NCI-H146 treated with DMSO at 0.1 percent for 48 hours (cell line): ENCODE measurements around the gene C6orf52.
"Not testable (repeated sequence)": the region's sequence is repeated elsewhere in the genome, so short reads cannot be mapped to it uniquely, and the experiment has no call there.

Experiments
- DNase-seq: peaks from one replicate; lab custom pipeline; 2025; ENCODE audit not compliant: unreplicated experiment; lab: John Stamatoyannopoulos, UW

The C6orf52 gene

GRCh38 chr6:10696655-10697054, 2.2 kb upstream of the C6orf52 start:
- no peak for DNase-seq

GRCh38 chr6:10695086-10695657, 756 bp upstream of the C6orf52 start:
- DNase-seq: no peak

GRCh38 chr6:10692965-10693538, 1.4 kb downstream of the C6orf52 start:
- DNase-seq: no peak

GRCh38 chr6:10690651-10691445, 3.6 kb downstream of the C6orf52 start:
- DNase-seq: no peak

GRCh38 chr6:10687582-10687981, 6.8 kb downstream of the C6orf52 start:
- peak; percentile 40 for DNase-seq

GRCh38 chr6:10686901-10687300, 7.5 kb downstream of the C6orf52 start:
- DNase-seq: no peak

GRCh38 chr6:10685092-10685915, 9.1 kb downstream of the C6orf52 start:
- DNase-seq: no peak

- no peak for DNase-seq
These were observed 9.8 kb downstream of the C6orf52 start for GRCh38 chr6:10684618-10685017.

GRCh38 chr6:10682355-10682988, 11.9 kb downstream of the C6orf52 start:
- no peak for DNase-seq

- no peak for DNase-seq
These were observed 12.6 kb downstream of the C6orf52 start for GRCh38 chr6:10681795-10682194.

GRCh38 chr6:10678456-10678855, 16.0 kb downstream of the C6orf52 start:
- no peak for DNase-seq

- DNase-seq: no peak
These were observed 18.0 kb downstream of the C6orf52 start for GRCh38 chr6:10676403-10676802.

GRCh38 chr6:10668126-10668917, 26.1 kb downstream of the C6orf52 start:
- no peak for DNase-seq

- DNase-seq: not testable (repeated sequence)
These were observed 28.8 kb downstream of the C6orf52 start for GRCh38 chr6:10665595-10665994.

- no peak for DNase-seq
These were observed 31.7 kb downstream of the C6orf52 start for GRCh38 chr6:10662742-10663141.

- DNase-seq: no peak
These were observed 32.2 kb downstream of the C6orf52 start for GRCh38 chr6:10662207-10662606.

- not testable (repeated sequence) for DNase-seq
These were observed 33.8 kb downstream of the C6orf52 start for GRCh38 chr6:10660431-10661191.

- peak; percentile 12 for DNase-seq
These were observed 34.6 kb downstream of the C6orf52 start for GRCh38 chr6:10659699-10660348.
